ENCODE data around the gene SLC16A5.

- TF ChIP-seq, protein P1, sequence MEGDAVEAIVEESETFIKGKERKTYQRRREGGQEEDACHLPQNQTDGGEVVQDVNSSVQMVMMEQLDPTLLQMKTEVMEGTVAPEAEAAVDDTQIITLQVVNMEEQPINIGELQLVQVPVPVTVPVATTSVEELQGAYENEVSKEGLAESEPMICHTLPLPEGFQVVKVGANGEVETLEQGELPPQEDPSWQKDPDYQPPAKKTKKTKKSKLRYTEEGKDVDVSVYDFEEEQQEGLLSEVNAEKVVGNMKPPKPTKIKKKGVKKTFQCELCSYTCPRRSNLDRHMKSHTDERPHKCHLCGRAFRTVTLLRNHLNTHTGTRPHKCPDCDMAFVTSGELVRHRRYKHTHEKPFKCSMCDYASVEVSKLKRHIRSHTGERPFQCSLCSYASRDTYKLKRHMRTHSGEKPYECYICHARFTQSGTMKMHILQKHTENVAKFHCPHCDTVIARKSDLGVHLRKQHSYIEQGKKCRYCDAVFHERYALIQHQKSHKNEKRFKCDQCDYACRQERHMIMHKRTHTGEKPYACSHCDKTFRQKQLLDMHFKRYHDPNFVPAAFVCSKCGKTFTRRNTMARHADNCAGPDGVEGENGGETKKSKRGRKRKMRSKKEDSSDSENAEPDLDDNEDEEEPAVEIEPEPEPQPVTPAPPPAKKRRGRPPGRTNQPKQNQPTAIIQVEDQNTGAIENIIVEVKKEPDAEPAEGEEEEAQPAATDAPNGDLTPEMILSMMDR (IDR thresholded peaks at IDR 0.05) = peak in 1 of 6 experiments; percentile 8
- TF ChIP-seq POLR2A (IDR thresholded peaks at IDR 0.05) = peak; percentile 79 to 94
Measured at GRCh38 chr17:75046407-75047289, 41.1 kb upstream of the SLC16A5 start, which contains the start of the genes ATP5PD and KCTD2.
